ENCODE results near the gene KCNC4.
A peak's percentile ranks its signal among the peaks of the same experiment; 100 is the strongest.

Gene KCNC4

DNA sequence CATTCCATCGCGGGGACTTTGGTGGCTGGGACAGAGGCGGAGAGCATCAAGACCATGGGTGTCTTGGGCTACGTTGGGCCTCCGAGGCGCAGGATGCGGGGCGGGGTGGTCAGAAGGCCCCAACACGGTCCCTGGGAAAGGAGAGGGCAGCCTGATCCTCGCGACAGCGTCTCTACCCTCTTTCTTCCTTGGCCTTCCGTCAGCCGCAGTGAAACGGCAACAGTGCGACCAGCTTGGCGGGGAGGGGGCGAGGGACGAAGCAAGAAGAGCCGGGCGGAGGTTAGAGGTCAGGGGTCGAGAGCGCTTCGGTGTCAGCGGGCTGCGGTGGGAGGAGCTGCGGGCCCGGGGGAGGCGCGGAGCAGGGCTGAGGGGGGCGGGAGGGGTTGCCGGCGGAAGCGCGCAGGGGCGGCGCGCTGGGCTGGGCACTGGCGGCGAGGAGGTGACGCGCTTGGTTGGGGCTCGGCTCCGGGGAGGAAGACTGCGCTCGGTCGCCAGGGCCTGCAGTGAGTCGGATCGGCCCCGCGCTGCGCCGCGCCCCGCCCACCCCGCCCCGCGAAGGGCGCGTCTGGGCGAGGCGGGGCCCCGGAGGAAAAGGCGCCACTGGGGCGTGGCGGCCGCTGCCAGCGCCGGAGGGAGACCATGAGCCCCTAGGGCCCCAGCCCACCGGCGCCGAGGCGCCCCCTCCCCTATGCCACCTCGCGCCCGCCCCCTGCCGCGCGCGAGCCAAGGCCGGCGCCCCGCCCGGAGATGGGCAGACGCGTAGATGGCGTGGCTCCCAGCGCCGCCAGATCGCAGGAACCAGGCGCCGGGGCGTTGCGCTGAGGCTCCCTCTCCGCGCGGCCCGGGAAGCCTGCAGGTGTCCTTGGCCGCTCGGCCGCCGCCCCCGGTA, at the start of gene KCNC4:
TSS of gene KCNC4 (plus strand) at position 600 of the 889 bp plus-strand sequence. CDS start 1,186 bp downstream, outside the sequence.
- peak; percentile 95 for DNase-seq (ENCODE audit: low spot score)

- no peak for DNase-seq (ENCODE audit: low spot score)
Observed at GRCh38 chr1:110160538-110161100, 49.5 kb upstream of the KCNC4 start.

GRCh38 chr1:110161165-110161564, 48.9 kb upstream of the KCNC4 start:
- DNase-seq (ENCODE audit: low spot score) = no peak

DNA sequence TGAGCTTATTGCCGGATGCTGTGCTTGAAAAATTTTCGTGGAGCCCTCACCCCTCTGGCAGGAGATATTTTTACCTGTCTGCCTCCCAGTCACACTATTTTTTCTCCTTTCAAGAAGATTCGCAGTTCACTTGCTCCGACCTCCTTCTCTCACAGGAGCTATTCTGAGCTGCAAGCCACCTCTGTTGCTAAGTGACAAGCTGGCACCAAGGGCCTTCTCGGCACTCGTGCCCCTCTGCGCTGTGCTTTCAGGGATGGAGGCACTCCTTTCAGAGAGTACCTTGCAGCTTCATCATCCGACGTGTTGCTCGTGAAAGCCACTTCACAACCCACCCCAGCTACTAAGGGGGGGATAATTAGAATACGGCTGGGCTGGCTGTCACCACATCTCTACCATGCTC, 48.3 kb upstream of the KCNC4 start:
- DNase-seq (ENCODE audit: low spot score) = no peak

- DNase-seq (ENCODE audit: low spot score) = no peak
Observed at GRCh38 chr1:110163591-110163990, 46.5 kb upstream of the KCNC4 start.

- DNase-seq (ENCODE audit: low spot score) = no peak
Observed at GRCh38 chr1:110164725-110165350, 45.3 kb upstream of the KCNC4 start.

- DNase-seq (ENCODE audit: low spot score) = no peak
Observed at GRCh38 chr1:110165761-110166231, 44.3 kb upstream of the KCNC4 start.

DNA sequence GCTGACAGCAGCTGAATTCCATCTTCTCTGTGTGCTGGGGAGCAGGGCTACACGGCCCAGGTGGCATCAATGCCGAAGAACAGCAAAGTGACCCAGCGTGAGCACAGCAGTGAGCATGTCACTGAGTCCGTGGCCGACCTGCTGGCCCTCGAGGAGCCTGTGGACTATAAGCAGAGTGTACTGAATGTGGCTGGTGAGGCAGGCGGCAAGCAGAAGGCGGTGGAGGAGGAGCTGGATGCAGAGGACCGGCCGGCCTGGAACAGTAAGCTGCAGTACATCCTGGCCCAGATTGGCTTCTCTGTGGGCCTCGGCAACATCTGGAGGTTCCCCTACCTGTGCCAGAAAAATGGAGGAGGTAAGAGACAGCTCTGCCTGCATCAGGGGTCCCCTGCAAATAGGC, 43.3 kb upstream of the KCNC4 start:
- no peak for DNase-seq (ENCODE audit: low spot score)

DNA sequence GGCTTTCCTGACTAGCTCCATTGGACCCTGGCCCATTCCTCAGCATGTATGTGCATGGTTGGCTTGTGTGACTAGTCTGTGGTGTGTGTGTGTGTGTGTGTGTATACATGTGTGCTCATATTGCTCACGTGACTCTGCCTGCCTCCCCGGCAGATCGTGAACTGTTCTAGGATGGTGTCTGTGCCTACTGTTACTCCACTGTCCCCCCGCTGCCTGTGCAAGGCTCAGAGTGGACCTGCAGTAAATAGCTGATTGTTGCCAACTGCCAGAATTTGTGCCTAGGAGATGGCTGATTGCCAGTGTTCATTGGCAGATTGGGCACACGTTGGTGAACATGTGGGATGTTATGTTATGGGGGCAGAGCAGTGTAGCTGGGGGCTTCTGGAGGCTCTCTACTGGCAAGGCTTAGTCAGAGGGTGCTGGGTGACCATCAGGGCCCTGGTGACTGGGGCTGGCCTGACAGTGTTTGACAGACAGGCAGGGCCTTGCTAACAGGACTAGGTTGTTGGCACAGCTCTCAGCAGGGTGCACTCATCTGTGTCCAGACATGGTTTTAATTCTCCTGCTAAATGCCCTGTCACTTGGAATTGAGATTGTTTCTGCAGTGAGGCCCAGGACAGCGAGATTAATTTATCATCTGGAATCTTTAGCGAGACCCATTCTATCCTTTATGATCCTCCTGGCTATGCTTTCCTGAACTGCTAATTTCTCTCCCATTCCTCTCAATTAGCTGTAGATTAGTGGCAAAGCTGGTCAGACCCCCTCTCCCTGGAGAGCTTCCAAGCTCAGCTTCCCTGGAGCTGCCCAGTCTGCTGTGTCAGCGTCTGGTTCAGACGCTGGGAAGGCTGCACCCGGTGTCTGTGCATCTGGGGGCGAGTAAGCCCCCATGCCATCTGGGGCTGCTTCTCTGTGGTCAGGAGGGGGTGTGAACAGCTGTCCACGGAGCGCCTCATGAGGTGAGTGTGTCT, 39.1 kb upstream of the KCNC4 start:
- DNase-seq (ENCODE audit: low spot score) = no peak

GRCh38 chr1:110172001-110172400, 38.1 kb upstream of the KCNC4 start:
- DNase-seq (ENCODE audit: low spot score) = no peak

DNA sequence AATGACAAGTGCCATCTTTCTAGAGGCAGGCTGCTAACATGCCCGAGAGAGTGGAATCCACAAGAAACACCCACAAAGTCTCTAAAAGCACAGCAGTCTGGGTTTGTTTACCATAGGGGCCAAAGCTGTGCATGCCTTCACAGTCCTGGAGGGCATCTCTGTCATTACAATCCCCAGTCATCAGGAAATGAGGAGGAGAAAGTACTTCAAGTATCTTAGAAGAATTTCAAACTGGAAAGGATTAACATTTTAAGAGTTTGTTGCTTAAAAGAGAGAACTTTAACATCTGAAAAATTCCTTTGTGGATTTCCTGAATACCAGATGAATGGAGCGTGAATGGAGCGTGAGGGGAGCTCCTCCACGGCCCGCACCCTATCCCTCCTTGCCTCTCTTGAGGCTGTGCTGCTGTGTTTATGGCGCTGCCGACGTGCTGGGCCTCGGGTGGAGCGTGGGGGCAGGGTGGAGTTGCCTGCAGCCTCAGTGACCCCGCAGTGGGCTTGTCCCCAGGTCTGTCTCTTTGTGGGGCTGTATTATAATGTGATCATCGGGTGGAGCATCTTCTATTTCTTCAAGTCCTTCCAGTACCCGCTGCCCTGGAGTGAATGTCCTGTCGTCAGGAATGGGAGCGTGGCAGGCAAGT, 36.5 kb upstream of the KCNC4 start:
- DNase-seq (ENCODE audit: low spot score) = no peak

DNA sequence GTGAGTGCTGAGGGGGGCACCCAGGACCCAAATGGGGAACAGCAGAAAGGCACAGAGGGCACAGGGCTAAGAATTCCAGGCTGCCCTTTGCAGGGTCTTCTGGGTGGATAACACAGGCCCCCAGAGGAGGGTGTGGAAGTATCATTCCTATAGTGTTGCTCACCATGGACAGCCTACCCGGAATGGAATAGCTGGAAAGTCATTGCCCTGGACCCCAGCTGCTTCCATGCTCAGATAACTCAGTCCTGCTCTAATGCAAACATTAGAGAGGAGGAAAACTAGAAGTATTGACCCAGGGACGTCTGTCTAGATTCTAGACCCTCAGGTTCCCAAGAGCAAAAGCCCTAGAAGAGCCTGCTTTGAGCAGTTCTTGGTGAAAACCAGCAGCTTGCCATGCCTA, 35.2 kb upstream of the KCNC4 start:
- DNase-seq (ENCODE audit: low spot score) = no peak

DNA sequence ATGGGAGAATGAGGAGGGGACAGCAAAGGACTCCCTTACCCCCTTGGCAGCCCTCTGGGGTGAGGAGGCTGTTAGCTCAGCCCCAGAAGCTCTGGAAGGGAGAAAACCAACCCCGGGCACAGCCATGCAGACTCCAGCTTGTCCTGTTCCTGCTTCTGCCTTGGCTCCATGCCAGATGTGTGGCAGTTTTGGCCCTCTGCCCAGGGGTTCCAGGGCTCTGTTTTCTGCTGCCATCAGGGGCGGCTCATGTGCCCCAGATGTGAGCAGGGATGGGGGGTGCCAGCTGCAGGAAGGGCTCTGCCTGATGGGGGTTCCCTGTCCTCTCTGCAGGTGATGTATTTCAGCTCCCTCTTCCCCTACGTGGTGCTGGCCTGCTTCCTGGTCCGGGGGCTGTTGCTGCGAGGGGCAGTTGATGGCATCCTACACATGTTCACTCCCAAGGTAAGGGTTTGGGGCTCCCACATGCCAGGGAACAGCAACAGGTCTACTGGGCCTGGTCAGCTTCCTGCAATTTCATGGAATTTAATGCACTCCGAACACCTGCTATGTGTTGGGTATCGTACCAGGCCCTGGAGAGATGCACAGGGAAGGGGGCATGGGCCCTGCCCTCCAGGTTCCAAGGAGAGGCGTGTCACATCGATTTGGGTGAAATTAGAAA, 33.7 kb upstream of the KCNC4 start:
- DNase-seq (ENCODE audit: low spot score) = no peak

DNA sequence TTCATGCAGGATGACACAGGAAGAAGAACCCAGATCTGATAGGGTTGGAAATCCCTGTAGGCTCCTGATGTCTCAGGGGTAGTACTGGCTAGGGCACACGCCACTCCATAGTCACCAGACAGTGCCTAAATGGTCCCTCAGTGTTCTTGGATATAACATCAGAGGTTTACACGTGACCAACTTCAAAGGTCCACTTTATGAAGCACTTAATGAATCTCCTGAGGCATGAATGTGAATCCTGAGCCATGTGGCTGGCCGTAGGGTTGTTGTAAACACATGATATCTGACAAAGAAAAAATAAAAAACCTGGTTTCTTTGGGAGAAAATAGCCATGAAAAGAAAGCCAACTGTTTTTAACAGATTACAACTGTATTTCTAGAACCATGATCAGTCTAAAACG, 32.3 kb upstream of the KCNC4 start:
- no peak for DNase-seq (ENCODE audit: low spot score)

DNA sequence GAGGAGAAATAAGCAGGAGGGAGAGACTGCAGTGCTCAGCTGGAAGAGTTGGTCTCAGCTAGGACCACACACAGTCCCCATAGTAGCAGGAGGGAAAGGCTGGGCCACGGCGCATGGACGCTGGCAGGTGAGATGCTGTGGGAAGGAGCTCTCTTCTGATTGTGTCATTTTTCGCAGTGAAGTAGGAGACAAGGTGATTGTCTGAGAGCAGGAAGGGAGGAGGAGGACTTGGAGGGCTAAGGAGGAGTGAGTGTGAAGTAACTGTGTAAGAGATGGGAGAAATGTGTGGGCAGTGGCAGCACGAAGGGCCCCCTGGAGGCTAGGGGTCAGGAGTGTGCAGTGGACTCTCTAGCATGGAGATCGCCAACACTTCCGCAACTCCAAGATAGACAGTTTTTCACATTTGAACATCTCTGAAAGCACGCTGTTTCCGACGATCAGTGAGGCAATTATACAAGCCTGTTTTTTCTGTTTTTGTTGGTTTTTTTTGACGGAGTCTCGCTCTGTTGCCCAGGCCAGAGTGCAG, 26.4 kb upstream of the KCNC4 start:
- DNase-seq (ENCODE audit: low spot score) = no peak

- DNase-seq (ENCODE audit: low spot score) = no peak
Observed at GRCh38 chr1:110184446-110184845, 25.7 kb upstream of the KCNC4 start.

DNA sequence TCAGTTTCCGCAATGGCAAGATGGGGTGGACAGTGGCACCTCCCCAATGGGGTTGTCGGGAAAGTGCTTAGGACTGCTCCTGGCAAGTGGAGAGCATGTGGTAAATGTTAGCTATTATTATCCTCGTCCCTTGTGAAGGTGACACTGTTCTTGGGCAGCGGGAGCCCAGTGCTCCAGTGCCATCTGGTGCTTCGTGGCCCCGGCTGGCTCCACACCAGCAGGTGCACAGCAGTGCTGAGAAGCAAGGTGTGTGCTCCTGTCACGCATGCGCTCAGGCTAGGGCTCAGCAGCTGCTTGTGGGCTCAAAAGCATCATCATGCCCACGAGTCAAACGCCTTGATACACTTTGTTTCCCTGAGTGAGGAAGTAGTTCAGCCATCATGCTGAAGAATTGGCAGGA, 24.9 kb upstream of the KCNC4 start:
- DNase-seq (ENCODE audit: low spot score) = no peak

GRCh38 chr1:110186558-110186957, 23.6 kb upstream of the KCNC4 start:
- no peak for DNase-seq (ENCODE audit: low spot score)

GRCh38 chr1:110187139-110187890, 22.8 kb upstream of the KCNC4 start:
- no peak for DNase-seq (ENCODE audit: low spot score)

All from CD4-positive, alpha-beta T cell treated with Interleukin-6 at 100 ng/mL for 8 hours (primary cell).